NCI-H146 treated with DMSO at 0.1 percent for 48 hours (cell line): ENCODE results near the gene TRAPPC11.
"Not testable (repeated sequence)": the region's sequence is repeated elsewhere in the genome, so short reads cannot be mapped to it uniquely, and the experiment has no call there.

Source experiments
- DNase-seq: peaks from one replicate; lab custom pipeline; 2025; ENCODE audit not compliant: unreplicated experiment; lab: John Stamatoyannopoulos, UW

Gene TRAPPC11

DNA sequence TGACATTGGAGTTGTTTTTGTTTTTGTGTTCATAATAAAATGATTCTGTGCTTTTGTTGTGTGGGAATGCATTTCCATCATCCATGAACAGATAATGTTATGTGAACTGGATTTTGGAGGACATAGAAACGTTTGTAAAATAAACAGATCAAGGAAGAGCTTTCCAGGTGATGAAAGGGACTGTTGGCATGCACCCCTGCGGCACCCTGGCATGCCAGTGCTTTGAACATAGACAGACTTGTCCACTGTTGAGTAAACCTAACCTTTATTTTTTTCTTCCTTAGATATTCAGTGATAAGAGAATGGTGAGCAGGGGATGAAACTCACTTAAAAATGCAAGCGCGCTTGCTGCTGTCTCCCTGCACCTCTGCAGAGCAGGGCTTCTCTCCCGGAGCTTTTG lies 59.8 kb downstream of the TRAPPC11 start:
- DNase-seq = no peak

GRCh38 chr4:183721207-183722081 lies 62.4 kb downstream of the TRAPPC11 start:
- no peak for DNase-seq

GRCh38 chr4:183722731-183723560 lies 63.9 kb downstream of the TRAPPC11 start:
- DNase-seq = peak; percentile 91

GRCh38 chr4:183723561-183724228 lies 64.6 kb downstream of the TRAPPC11 start:
- DNase-seq = no peak

DNA sequence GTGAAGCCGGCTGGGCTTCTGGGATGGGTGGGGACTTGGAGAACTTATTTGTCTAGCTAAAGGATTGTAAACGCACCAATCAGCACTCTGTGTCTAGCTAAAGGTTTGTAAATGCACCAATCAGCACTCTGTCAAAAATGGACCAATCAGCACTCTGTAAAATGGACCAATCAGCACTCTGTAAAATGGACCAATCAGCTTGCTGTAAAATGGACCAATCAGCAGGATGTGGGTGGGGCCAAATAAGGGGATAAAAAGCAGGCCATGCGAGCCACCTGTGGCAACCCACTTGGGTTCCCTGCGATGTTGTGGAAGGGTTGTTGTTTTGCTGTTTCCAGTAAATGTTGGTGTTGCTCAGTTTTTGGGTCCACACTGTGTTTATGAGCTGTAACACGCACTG lies 66.5 kb downstream of the TRAPPC11 start:
- not testable (repeated sequence) for DNase-seq

DNA sequence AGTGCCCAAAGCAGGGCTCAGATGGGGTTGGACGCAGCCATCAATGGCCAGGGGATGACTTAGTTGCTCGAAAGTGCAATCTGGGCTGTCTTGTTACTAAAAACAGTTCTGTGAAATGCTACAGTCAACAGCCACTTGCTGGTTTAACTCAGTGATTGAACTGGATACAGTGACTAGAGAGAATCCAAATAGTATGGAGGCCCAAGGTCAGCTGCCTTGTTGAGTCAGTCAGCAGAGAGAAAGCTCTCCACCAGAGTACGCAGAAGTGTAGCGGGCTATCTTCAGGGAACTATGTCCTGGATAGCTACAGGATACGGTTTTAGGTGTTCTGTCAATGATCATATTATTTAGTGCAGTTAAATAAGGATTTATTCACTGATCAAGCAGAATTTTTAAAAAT lies 68.4 kb downstream of the TRAPPC11 start:
- DNase-seq = no peak

- no peak for DNase-seq
Observed at GRCh38 chr4:183728223-183729068, 69.4 kb downstream of the TRAPPC11 start.

DNA sequence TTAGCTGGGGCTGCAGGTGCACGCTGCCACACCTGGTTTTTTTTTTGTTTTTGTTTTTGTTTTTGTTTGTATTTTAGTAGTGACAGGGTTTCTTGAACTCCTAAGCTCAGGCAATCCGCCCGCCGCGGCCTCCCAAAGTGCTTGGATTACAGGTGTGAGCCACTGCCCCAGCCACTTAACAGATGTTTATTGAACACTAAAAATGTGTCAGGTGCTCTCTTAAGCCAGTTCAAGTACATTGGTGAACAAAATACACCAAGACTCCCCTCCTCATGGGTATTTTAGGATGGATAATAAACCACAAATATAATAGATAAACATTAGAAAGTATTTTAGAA lies 69.9 kb downstream of the TRAPPC11 start:
- no peak for DNase-seq

GRCh38 chr4:183729430-183730328 lies 70.6 kb downstream of the TRAPPC11 start:
- DNase-seq = no peak

DNA sequence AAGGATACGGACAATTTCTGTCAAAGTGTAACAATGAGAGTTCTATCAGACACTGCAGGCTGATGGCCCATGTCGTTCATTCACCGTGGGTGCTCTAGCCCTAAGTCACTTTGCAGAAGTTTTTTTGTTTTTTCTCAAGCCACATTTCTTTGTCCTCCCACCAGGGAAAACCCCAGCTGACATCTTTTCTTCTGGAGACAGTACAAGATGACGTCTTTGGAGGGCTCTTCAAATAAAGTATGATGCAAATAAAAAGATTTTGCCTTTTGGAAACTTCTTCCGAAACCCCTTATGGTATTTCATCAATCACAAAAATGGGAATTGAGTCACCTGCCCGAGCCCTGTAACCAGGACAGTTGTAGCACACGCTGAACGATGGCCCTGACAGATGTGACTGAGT lies 73.2 kb downstream of the TRAPPC11 start:
- no peak for DNase-seq

- no peak for DNase-seq
Observed at GRCh38 chr4:183733181-183733580, 74.1 kb downstream of the TRAPPC11 start.

DNA sequence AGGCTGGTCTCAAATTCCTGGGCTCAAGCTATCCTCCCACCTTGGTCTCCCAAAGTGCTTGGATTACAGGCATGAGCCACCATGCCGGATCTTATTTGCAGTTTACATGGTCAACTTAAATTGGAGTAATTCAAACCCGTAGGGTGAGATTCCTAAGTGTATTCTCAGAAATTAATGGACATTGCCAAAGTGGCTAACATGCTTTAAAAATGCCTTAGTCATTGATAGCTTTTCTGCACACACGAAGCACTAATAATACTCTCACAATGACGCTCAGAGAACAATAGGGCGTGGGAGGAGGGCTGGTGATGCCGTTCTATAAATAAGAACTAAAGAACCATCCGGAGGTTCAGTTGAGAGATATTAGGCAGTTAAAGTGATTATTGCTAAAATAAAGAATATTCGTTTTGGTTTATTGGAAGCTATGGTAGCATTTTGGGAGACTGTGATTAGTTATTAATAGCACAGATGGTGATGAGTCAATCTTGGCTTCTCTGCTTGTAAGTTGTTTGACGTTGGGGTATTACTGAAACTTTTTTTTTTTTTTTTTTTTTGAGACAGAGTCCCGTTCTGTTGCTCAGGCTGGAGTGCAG lies 79.1 kb downstream of the TRAPPC11 start:
- DNase-seq = no peak

- no peak for DNase-seq
Observed at GRCh38 chr4:183738961-183739360, 79.9 kb downstream of the TRAPPC11 start.

- DNase-seq = no peak
Observed at GRCh38 chr4:183746305-183747229, 87.5 kb downstream of the TRAPPC11 start.

GRCh38 chr4:183747380-183747779 lies 88.3 kb downstream of the TRAPPC11 start:
- DNase-seq = no peak

GRCh38 chr4:183747931-183748670 lies 89.0 kb downstream of the TRAPPC11 start:
- no peak for DNase-seq

DNA sequence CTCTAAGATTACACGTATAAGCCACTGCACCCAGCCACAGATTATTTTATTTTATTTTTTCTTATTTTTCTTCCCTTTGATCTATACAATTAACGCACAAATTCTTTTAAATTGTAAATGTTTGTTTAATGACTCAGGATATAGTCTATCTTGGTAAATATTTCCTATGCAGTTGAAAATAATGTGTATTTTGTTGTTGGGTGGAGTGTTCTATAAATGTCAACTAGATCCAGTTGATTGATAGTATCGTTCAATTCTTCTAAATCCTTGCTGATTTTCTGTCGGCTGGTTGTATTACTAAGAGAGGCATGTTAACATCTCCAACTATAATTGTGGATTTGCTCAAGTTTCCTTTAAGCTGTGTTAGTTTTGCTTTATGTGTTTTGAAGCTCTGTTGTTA lies 92.0 kb downstream of the TRAPPC11 start:
- DNase-seq = no peak

DNA sequence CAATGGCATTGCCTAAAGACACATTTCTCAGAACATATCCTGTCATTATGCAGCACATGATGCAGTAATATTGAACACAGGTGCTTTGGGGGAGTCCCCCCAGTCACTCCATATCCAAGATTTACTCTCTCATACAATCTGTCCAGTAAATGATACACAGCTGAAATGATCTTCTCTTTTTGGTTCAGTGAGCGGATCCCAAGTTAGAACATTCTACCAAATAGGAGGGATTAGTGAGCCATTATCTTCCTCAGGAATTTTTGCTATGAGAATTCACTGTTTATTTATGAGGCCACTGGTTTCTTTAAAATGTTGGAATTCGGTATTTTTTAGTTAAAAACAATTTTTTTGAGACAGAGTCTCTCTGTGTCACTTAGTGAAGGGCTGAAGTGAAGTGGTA lies 96.5 kb downstream of the TRAPPC11 start:
- DNase-seq = no peak
